NB4 (cell line): ENCODE results near the gene ZNF90.

Source experiments
- POLR2A ChIP-seq: IDR thresholded peaks from 2 replicates; pipeline ENCODE4 v1.6.1; 2011; ENCODE audit warnings: mild to moderate bottlenecking; ENCODE audit not compliant: insufficient read length; ENCODE audit errors: extremely low read depth
- TF ChIP-seq, protein P1 (sequence below): IDR thresholded peaks from one replicate; pipeline ENCODE4 v1.5.1; 2012; ENCODE audit warnings: low read depth, low read length

- TF ChIP-seq, protein P1, sequence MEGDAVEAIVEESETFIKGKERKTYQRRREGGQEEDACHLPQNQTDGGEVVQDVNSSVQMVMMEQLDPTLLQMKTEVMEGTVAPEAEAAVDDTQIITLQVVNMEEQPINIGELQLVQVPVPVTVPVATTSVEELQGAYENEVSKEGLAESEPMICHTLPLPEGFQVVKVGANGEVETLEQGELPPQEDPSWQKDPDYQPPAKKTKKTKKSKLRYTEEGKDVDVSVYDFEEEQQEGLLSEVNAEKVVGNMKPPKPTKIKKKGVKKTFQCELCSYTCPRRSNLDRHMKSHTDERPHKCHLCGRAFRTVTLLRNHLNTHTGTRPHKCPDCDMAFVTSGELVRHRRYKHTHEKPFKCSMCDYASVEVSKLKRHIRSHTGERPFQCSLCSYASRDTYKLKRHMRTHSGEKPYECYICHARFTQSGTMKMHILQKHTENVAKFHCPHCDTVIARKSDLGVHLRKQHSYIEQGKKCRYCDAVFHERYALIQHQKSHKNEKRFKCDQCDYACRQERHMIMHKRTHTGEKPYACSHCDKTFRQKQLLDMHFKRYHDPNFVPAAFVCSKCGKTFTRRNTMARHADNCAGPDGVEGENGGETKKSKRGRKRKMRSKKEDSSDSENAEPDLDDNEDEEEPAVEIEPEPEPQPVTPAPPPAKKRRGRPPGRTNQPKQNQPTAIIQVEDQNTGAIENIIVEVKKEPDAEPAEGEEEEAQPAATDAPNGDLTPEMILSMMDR = no peak
- TF ChIP-seq POLR2A = no peak
Measured at GRCh38 chr19:20164456-20164855, 86.7 kb downstream of the ZNF90 start.
